OCI-LY1 (cell line): ENCODE data around the gene NFKBIL1.

ENCODE experiments used
- EZH2 ChIP-seq: fragments of 200-600 bp; sonication (generic), shearing (Covaris generic); IDR thresholded peaks from 2 replicates; pipeline ENCODE4 v1.8.0; 2017; ENCODE audit warnings: borderline replicate concordance, mixed run types, mild to moderate bottlenecking, antibody characterized with exemption, low read length, moderate library complexity, mixed read lengths
- TF ChIP-seq, protein P1 (sequence below): fragments of 200-600 bp; sonication (generic), shearing (Covaris generic); IDR thresholded peaks from 2 replicates; pipeline ENCODE4 v1.5.1; 2017; ENCODE audit warnings: mild to moderate bottlenecking, antibody characterized with exemption, low read length, moderate library complexity, mixed read lengths

DNA sequence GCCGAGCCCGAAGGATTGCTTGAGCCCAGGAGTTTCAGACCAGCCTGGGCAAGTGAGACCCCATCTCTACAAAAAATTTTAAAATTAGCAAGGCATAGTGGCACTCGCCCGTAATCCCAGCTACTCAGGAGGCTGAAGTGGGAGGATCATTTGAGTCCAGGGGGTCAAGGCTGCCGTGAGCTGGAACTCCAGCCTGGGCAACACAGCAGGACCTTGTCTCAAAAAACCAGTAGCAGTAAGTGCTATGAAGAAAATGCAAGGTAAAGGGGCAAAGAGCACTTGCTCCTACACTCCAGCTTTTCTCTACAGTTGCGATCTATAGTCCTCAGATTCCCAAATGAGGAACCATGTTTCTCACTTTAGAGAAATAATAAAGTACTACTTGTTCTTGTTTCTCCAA, 3.8 kb upstream of the NFKBIL1 start:
- TF ChIP-seq, protein P1, sequence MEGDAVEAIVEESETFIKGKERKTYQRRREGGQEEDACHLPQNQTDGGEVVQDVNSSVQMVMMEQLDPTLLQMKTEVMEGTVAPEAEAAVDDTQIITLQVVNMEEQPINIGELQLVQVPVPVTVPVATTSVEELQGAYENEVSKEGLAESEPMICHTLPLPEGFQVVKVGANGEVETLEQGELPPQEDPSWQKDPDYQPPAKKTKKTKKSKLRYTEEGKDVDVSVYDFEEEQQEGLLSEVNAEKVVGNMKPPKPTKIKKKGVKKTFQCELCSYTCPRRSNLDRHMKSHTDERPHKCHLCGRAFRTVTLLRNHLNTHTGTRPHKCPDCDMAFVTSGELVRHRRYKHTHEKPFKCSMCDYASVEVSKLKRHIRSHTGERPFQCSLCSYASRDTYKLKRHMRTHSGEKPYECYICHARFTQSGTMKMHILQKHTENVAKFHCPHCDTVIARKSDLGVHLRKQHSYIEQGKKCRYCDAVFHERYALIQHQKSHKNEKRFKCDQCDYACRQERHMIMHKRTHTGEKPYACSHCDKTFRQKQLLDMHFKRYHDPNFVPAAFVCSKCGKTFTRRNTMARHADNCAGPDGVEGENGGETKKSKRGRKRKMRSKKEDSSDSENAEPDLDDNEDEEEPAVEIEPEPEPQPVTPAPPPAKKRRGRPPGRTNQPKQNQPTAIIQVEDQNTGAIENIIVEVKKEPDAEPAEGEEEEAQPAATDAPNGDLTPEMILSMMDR: no peak
- no peak for TF ChIP-seq EZH2
